Right renal pelvis (tissue), 4 donors: Measurements from ENCODE around the gene ZNF618. TPM values are rescaled to one million over a fixed set of nuclear protein-coding genes. Genes with fewer than 3 reads are reported as not detected.

ENCODE experiments used
- DNase-seq, 4 donors: peaks; one replicate each; pipeline ENCODE4 v3.0.0-alpha.2; 2013; ENCODE audit warnings: low read depth in 4 of 4, low spot score in 3 of 4, missing footprints in 1 of 4
- polyA plus RNA-seq, 4 donors: library from polyadenylated mRNA; unstranded; fragments of 120-200 nt; gene quantifications; one replicate each; pipeline ENCODE4 v1.2.1, GENCODE V29; 2013; ENCODE audit not compliant: insufficient read length in 4 of 4

ZNF618 gene
- polyA plus RNA-seq, 4 donors, result 40.2 to 43.4 (median 41.8) TPM

DNA sequence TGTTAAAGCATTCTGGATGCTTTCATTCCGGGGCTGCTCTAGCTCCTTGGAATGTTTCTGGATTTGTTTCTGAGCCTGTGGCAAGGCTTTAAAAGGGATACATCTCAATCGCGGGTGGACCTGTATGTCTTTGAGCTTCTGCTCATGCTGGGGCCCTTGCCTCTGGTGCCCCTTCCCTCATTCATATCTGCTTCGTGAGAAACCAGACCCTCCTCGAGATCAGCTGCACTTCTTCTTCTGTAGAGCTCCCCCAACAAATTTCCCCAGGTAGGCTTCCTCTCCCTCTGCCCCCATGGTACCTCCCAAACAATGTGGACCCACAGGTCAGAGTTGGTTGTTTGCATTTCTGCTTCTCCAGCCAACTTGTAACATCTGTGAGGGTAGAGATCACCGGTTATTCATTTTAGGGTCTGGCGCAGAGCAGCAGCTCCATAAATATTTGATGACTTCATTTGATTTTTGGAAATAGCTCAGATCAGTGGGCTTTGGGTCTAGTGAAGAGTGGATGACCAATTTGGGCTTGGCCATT lies 6.6 kb downstream of the ZNF618 start:
- DNase-seq, result no peak

DNA sequence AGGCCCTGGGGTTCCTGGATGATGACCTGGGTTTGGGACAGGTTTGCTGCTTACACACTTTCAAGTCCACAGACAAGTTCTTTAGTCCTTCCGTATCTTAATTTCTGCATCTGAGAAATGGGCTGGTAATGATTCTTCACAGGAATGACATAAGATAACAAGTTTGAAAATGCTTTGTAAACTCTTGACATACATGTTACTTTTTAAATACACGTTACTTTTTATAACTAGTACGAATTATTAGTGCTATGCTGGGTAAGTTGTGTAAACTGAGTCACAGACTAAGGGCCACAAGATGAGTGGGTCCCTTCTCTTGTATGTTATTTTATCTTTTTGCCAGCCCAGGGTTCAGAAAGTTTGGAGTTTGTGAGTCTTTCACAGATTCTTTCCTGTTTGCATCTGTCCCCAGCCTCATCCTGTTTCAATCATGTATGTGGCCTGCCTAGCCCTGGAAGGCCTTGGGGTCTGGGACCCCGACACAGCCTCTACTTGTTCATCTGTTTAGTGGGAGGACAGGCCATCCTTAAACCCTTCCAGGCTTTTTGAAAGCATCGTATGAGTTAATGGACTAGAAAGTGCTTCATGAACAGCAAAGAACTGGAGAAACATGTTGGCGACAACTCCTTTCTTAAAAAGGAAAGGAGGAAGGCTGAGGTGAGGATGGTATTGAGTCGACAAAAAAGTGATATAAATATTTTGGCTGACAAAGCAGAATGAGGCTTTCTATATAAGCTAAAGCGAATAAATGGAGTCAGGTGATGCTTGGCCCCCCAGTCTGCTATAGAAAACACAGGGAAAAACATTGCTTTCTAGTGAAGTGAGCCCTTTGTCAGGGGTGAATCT lies 9.3 kb downstream of the ZNF618 start:
- no peak for DNase-seq

DNA sequence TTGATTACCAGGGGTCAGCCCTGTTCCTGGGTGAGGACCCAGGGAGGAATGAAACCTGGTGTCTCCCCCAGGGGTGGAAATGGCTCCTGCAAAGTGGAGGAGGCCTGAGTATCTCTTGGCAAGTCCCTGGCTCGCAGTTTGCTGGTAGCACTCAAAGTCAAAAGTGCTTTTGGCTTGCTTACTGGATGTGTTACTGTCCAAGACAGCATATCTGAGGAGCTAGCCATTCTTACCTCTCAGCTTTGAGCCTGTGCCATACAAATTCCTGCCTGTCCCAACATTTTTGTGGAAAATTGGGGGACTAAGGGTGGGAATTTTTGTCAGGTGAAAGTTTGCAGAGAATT lies 9.9 kb downstream of the ZNF618 start:
- DNase-seq, result no peak

DNA sequence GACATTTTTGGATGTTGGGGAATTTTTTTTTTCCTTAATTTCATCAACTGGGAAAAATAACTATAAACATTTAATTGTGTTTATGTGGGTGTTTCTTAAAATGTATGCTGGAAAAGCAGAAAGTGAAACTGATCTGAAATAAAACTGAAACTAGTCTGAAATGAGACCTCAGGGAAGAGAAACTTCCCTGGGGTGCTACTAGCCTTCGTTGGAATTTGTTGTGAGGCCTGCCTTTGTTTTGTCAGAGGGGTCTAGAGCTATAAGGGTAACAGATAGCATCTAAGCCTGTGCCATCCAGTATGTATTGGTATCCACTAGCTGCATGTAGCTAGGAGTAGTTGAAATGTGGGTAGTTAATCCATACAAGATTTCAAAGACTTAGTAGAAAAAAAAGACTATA lies 10.4 kb downstream of the ZNF618 start:
- no peak for DNase-seq

DNA sequence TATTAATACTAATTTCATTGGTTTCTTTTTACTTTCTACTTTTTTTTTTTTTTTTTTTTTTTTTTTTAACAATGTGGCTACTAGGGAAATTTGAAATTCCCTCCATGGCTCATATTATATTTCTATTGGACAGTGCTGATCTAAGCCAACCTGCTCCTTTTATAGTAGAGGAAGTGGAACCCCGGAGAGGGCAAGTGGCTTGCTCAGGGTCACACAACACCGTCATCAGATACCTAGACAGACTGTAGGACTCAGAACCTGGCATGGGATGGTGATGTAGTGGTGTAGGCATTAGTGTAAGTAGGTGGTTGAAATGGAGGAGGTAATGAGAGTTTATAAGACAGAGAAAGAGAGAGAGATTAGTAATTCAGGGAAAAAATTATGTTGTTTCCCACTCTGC lies 10.8 kb downstream of the ZNF618 start:
- no peak for DNase-seq

DNA sequence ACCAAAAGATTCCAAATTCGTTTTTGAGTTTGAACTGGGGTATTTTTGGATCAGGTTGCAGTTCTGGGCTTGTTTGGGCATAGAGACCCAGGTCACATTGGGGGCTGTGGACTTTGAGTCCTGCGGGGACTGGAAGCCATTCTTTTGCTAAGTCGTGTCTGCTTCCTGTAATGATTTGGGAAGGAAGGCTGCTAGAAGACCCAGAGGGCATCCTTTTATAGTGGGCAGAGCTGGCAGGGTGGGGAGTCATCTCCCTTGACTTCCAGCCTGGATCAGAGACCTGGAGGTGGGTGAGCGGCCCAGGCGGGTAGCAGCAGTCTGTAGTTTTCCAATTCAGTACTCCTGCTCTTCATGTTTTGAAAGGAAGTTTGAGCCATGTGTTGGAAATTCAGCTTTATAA lies 11.3 kb downstream of the ZNF618 start:
- DNase-seq, result no peak

DNA sequence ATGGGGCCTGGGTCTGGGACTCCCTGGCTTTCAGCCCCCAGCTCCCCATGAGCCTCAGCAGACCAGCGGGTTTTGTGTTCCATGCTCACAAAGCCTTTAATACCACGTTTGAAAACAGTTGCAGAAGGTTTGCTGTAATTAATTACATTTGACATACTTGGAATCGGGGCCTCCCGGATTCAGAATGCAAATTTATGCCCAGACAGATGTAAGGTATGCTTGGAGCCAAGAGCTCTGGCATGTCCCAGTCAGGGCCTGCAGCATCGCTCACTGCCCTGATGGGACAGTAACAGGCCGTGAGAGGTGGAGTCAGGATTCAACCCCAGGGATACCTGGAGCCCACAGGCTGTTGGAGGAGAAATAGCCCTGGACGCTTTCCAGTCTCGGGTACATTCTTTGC lies 12.2 kb downstream of the ZNF618 start:
- no peak for DNase-seq

DNA sequence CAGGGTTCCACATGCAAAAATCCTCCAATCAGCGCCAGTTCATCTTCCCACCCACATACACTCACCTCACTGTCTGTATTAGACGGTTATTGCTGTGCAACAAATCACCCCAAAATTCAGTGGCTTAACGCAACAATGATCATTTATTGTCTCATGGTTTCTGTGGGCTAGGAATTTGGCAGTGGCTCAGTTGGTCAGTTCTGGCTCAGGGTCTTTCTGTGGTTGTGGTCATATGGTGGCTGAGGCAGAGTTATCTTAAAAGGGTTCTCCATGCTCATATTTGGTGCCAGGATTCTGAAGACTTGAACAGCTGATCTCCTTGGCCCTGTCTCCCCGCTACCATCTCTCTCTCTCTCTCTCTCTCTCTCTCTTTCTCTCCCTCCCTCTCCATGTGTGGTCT lies 12.9 kb downstream of the ZNF618 start:
- no peak for DNase-seq

DNA sequence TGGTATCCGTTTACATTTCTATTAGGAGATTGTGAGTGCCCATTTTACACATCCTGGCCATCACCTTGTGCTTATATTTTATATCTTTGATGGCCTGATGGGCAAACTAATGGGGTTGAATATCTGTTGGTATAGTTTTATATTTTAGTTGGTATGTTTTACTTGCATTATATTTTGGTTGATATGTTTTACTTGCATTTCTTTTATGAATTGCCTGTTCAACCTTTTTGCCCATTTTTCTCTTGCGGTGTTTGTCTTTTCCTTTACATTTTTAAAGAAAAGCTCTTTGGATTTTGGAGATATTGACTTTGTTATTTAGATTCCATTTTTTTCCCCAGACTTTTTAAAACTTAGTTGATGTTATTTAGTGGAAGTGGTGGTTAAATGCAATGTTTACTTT lies 14.6 kb downstream of the ZNF618 start:
- DNase-seq, result no peak

DNA sequence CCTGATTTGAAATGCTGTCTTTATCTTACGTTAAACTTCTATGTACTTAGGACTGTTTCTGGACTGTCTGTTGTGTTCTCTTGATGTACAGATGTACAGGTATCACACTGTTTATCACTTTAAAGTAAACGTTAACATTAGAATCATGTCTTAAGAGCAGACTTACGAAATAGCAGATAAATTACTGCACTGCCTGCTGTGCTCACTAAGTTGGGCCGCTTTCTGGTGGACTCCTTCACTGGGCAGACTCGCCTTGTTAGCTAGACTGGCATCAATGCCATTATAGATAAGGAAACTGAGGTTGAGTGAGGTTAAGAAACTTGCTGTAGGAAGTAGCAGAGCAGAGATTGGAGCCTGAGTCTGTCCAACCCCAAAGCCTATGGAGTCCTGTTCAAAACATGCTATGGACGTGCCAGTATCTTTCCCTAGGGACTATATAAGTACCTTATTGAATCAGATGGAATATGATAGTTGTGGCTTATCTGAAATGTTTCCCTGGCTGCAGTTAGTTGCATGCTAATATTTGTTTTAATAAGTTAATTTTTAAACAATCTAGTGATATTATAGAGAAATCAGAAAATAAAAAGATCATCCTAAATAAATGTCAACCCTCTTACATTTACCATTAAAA lies 16.9 kb downstream of the ZNF618 start:
- DNase-seq, result no peak

DNA sequence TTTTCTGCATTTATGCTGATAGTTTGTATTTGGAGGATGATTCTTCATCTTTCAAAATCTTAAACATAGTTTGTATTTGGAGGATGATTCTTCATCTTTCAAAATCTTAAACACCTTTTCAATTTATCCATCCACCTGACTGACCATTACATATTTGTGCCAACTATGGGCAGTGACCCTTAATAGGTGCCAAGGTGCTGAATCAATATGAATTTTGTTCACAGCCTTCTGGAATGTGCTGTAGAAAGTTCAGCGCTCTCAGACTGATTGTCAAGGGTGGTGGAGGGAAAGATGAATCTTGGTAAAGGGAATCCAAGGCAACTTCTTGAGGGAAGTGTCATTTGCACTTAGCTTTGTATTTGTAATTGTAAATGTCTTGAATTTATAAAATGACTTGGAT lies 18.1 kb downstream of the ZNF618 start:
- DNase-seq, result no peak

DNA sequence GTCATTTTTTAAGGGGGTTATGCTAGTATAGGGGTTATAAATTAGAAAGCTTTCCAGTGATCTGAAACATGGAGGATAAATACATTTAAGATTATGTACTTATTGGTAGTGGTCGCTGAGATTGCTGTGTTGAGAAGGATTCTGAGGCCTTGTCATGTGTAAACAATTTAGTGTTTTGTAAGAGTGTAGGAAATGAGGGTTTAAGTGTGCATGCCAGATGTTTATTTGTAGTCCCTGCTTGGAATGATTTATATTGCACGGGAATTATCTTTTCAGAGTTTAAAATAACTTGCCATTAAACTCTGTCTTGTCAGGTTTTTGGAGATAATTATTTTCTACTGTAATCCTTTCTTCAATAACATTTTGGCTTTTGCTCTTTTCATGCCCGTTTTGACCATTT lies 19.4 kb downstream of the ZNF618 start:
- no peak for DNase-seq

DNA sequence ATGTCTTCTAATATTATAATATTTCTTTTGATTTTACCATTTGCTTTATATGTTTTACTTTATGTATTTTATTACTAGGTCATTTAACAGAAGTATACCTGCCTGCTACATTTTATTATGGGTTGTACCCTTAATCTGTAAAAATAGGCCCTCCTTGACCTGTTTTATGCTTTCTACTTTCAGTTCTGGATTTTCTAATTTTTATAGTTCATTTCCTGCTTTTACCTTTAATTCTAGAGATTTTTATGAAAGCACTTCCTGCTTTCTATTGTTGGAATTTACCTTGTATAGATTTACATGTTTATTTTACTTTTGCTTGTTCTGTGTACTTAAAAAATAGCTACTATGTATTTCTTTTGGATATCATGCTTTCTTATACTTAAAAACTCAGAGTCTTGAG lies 20.6 kb downstream of the ZNF618 start:
- DNase-seq, result no peak

DNA sequence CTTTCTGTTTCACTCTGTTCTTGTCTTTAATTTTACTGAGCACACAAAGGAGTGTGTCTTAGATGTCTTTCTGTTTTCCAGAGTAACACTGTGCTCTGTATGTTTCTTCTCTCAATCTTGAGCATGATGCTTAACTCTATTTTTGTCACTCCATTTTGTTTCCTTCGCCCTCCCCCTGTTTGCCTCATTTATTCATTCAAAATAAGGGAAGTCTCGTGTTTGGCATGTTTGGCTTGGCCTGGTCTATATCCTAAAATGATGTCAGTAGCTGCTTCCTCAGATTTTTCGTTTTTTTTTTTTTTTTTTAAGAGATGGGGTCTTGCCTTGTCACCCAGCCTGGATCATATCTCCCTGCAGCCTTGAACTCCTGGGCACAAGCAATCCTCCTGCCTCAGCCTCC lies 22.0 kb downstream of the ZNF618 start:
- DNase-seq, result no peak

DNA sequence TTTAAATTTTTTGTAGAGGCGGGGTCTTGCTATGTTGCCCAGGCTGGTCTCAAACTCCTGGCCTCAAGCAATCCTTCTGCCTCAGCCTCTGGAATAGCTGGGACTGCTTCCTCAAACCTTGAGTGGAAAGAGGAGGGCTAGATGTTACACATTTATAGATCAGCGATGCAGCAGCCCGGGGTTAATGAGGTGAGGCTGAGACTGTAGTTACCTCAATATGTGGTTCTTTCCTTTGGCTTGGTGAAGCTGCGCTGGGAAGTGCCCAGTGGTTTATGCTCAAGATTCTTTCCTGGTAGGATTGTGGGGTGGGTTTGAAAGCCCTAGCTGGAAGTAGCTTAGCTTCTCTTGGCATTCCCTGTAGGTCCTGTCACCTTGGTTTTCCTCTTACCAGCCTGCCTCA lies 22.5 kb downstream of the ZNF618 start:
- no peak for DNase-seq

DNA sequence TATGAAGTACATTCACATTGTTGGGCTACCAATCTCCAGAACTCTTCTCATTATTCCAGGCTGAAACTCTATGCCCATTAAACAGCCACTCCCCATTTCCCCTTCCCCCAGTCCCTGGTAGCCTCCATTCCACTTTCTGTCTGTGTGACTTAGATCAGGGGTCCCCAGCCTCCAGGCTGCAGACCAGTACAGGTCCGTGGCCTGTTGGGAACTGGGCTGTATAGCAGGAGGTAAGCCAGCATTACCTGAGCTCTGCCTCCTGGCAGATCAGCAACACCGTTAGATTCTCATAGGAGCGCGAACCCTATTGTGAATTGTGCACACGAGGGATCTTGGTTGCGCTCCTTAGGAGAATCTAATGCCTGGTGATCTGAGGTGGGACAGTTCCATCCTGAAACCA lies 23.1 kb downstream of the ZNF618 start:
- DNase-seq, result no peak

DNA sequence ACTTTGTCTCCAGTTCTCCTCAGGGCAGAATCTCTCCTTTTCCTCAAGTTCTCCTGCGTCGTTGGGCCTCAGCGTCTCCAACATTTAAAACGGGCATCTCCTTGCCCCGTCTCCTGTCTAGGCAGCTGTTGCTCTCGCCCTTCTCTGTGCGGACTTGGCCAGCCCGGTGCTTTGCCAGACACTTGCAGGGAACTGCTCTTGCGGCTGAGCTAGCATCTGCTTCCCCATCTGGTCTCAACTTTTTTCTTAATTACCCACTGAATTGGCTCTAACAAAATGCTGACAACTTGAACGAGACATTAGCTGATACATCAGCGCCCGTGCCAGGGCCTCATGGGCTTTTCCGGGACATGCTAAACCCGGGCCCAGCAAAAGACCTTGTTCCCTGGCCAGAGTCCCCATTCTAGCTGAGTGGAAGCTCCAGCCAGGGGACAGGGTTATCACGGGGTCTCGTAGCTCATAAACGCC lies 25.1 kb downstream of the ZNF618 start:
- no peak for DNase-seq

DNA sequence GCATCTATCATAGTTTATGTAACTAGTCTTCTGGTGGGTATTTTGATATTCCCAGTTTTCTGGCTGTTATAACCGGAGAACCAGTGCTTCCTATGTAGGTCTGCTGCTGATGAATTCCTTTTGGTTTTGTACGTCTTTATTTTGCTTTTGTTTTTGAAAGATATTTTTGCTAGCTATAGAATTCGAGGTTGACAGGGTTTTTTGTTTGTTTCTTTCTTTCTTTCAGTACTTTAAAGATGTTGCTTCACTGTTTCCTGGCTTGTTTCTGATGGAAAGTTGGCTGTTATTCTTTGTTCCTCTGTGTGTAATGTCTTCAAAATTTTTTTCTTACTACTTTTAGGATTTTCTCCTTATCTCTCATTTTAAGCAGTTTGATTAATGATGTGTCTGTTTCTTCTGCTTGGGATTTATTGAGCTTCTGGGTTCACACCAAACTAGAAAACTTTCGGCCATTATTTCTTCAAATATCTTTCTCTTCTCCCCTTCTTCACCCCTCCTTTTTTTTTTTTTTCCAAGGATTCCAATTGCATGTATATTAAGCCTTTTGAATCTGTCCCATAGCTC lies 27.5 kb downstream of the ZNF618 start:
- DNase-seq, result no peak

DNA sequence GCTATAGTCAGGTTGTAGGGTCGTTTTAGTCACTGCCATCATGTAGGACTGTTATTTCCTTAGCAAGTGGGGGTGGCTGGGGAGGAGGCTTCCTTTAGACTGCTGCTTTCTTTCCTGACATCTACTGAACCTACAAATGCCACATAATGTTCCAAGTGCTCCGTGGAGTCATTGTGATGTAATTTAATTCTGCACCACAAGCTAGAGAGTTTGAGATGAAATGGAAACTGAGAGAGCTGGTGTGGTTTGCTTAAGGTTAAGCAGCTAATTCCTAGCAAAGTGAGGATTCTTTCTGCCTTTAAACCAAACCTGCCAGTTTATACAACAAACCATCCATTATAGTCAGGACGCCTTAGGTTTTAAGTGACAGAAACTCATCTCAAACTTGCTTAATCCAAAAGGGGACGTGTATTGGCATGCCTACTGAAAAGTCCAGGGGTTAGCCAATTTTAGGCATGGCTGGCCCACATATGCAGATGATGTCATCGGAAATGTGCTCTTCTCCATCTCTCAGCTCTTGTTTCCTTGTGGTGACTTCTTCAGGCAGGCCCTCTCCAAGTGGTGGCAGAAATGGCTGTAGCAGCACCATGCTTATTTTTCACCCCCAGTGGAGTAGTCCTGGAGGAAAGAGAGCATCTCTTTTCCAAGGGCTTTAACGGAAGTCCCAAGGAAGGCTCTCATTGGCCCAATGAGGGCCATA lies 30.5 kb downstream of the ZNF618 start:
- DNase-seq, result no peak

DNA sequence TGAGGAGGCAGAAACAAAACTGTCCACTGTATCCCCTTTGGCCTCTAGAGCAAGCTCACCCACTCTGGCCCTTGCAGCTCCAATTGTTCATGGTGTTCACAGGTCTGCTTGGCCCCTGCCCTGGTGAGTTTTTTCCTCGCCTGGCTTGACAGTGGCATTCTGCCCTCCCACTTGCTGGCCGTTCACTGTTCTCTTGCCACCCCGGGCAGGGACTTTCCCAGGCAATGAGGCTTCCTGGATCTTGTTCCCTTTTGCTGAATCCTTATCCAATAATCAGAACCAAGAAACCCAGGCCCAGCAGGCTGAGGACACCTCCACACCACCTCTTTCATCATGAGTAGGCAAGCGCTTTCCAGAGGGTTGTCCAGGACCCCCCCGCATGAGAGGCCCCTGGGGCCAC lies 31.2 kb downstream of the ZNF618 start:
- no peak for DNase-seq

DNA sequence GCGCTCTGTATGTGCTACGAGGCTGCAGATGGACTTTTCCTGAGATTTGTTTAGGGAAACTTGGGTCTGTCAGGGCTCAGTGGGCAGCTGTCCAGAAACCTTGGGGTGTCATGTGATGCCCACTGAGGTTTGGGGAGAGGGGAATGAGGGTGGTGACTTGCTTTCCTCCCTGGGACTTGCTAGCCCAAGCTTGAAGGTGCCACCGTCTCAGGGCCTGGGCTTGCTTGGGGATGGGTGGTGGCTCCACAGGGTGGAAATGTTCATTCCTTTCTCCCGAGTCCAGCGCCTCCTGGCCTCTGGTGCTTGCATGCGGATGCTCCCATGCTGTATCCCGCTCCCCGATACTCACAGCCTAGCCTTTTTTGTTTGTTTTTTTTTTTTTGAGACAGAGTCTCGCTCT lies 33.3 kb downstream of the ZNF618 start:
- no peak for DNase-seq
